ENCODE data around the gene EYA3. TPM values are rescaled to one million over a fixed set of nuclear protein-coding genes. Genes with fewer than 3 reads are reported as not detected.

The EYA3 gene
- total and polyA plus RNA-seq, 10 donors = 3.5 to 26.4 (median 20.1) TPM

- intact Hi-C loops (cut with DNase I; ENCODE audit: low total_unique reads) = no loop called here
- no peak overlapping the region for H3K27ac ChIP-seq
- H3K36me3 ChIP-seq = no peaks in the 10 kb centered on the region
- no peak for DNase-seq
- 69 to 94% (median 72%) methylated on average over 5 of the region's 5 CpGs for whole genome bisulfite sequencing, 5 donors
- no peak overlapping the region for H3K4me3 ChIP-seq
- H3K9me3 ChIP-seq = no peaks in the 10 kb centered on the region
- H3K4me1 ChIP-seq = peaks cover 0 to 13% (median 0%) of the 10 kb centered on the region in 6 donors
- H3K27me3 ChIP-seq (replicated peaks in 1 of 7) = peaks cover 0 to 4% (median 0%) of the 10 kb centered on the region in 7 donors
- TF ChIP-seq CTCF (IDR thresholded peaks at IDR 0.05 in 8 of 11, conservative IDR thresholded peaks at IDR 0.05 in 3 of 11) (no peak), POLR2AphosphoS5 (IDR thresholded peaks at IDR 0.05) (no peak), POLR2A (IDR thresholded peaks at IDR 0.05) (no peak)
Observed at GRCh38 chr1:27928216-27928954, 160.0 kb downstream of the EYA3 start.

- H3K9me3 ChIP-seq = no peaks in the 10 kb centered on the region
- 86 to 92% (median 87%) methylated on average over 3 of the region's 3 CpGs for WGBS, 5 donors
- no peak for DNase-seq
- TF ChIP-seq CTCF (IDR thresholded peaks at IDR 0.05 in 8 of 11, conservative IDR thresholded peaks at IDR 0.05 in 3 of 11) (no peak), POLR2A (IDR thresholded peaks at IDR 0.05) (no peak), POLR2AphosphoS5 (IDR thresholded peaks at IDR 0.05) (no peak)
- H3K27ac ChIP-seq = no peak overlapping the region
- H3K27me3 ChIP-seq (replicated peaks in 1 of 7) = no peaks in the 10 kb centered on the region
- no peaks in the 10 kb centered on the region for H3K4me1 ChIP-seq
- intact Hi-C loops (cut with DNase I; ENCODE audit: low total_unique reads) = no loop called here
- no peaks in the 10 kb centered on the region for H3K36me3 ChIP-seq
- H3K4me3 ChIP-seq = no peak overlapping the region
Observed at GRCh38 chr1:27922272-27922671, 166.1 kb downstream of the EYA3 start.

Small RNA genes lying within 50 kb of the gene (small RNA-seq; reads per million reads assigned to genes)
- 0 to 0.08 (median 0) reads per million in 4 donors for gene RN7SL559P

Other genes with a start within 250 kb of the EYA3 start
- gene THEMIS2, start 216.1 kb downstream of the EYA3 start, total RNA-seq = 100 to 1,000 TPM; 166 to 433 (median 273) TPM
- gene THEMIS2, start 216.1 kb downstream of the EYA3 start, polyA plus RNA-seq = 100 to 1,000 TPM in 1 of 3 donors, 10 to 100 TPM in 2; 82.4 to 122 (median 88.8) TPM
- 10 to 100 TPM; 32.2 to 49.1 (median 38.1) TPM for gene RPA2, start 174.0 kb downstream of the EYA3 start, total RNA-seq
- 10 to 100 TPM; 47.5 to 61.8 (median 60.9) TPM for gene RPA2, start 174.0 kb downstream of the EYA3 start, polyA plus RNA-seq
- gene SMPDL3B, start 153.6 kb downstream of the EYA3 start, total RNA-seq = 1 to 10 TPM in 6 of 7 donors, under 1 TPM in 1; 0.46 to 2.5 (median 1.4) TPM
- gene SMPDL3B, start 153.6 kb downstream of the EYA3 start, polyA plus RNA-seq = under 1 TPM in 2 of 3 donors, not detected in 1; 0.13 to 0.21 TPM
- gene XKR8, start 128.6 kb downstream of the EYA3 start, total RNA-seq = 10 to 100 TPM in 4 of 7 donors, 1 to 10 TPM in 3; 7.9 to 17.4 (median 10.6) TPM
- 1 to 10 TPM; 4.2 to 6.8 (median 5.2) TPM for gene XKR8, start 128.6 kb downstream of the EYA3 start, polyA plus RNA-seq
- gene PTAFR, start 88.1 kb upstream of the EYA3 start, total RNA-seq = 10 to 100 TPM; 13.8 to 32.2 (median 28.2) TPM
- gene PTAFR, start 88.1 kb upstream of the EYA3 start, polyA plus RNA-seq = 1 to 10 TPM; 5.0 to 7.5 (median 5.7) TPM
- gene DNAJC8, start 144.4 kb upstream of the EYA3 start, total RNA-seq = 10 to 100 TPM; 52.0 to 71.0 (median 60.8) TPM
- gene DNAJC8, start 144.4 kb upstream of the EYA3 start, polyA plus RNA-seq = 10 to 100 TPM; 63.8 to 95.9 (median 92.8) TPM
- gene ATP5IF1, start 147.5 kb upstream of the EYA3 start, total RNA-seq = 100 to 1,000 TPM in 3 of 7 donors, 10 to 100 TPM in 4; 75.4 to 231 (median 97.1) TPM
- gene ATP5IF1, start 147.5 kb upstream of the EYA3 start, polyA plus RNA-seq = 100 to 1,000 TPM; 340 to 411 (median 378) TPM
- gene SESN2, start 170.9 kb upstream of the EYA3 start, total RNA-seq = 10 to 100 TPM in 2 of 7 donors, 1 to 10 TPM in 5; 7.4 to 16.7 (median 8.6) TPM
- 1 to 10 TPM; 2.4 to 5.0 (median 3.3) TPM for gene SESN2, start 170.9 kb upstream of the EYA3 start, polyA plus RNA-seq
- gene MED18, start 240.4 kb upstream of the EYA3 start, total RNA-seq = 10 to 100 TPM; 11.2 to 19.1 (median 14.9) TPM
- 10 to 100 TPM; 22.9 to 31.2 (median 24.4) TPM for gene MED18, start 240.4 kb upstream of the EYA3 start, polyA plus RNA-seq